HG02870 (cell line): ENCODE measurements around the gene GBX2.

Source experiments
- ATAC-seq: cut with Tn5 transposase; IDR thresholded peaks from one replicate; pipeline ENCODE4 v1.9.1; 2021; ENCODE audit warnings: mild to moderate bottlenecking, moderate library complexity; ENCODE audit not compliant: unreplicated experiment

The GBX2 gene

GRCh38 chr2:236184701-236185100 lies 16.5 kb upstream of the GBX2 start:
- no peak for ATAC-seq

- ATAC-seq: no peak
Observed at GRCh38 chr2:236180831-236181453, 12.8 kb upstream of the GBX2 start.

GRCh38 chr2:236180076-236180816 lies 12.1 kb upstream of the GBX2 start:
- no peak for ATAC-seq

GRCh38 chr2:236179236-236180075 lies 11.3 kb upstream of the GBX2 start:
- ATAC-seq: no peak

GRCh38 chr2:236178890-236179235 lies 10.7 kb upstream of the GBX2 start:
- ATAC-seq: no peak

GRCh38 chr2:236177967-236178889 lies 10.0 kb upstream of the GBX2 start:
- no peak for ATAC-seq

GRCh38 chr2:236177604-236177966 lies 9.4 kb upstream of the GBX2 start:
- no peak for ATAC-seq

GRCh38 chr2:236176951-236177350 lies 8.8 kb upstream of the GBX2 start:
- no peak for ATAC-seq

GRCh38 chr2:236176417-236176816 lies 8.2 kb upstream of the GBX2 start:
- ATAC-seq: no peak

- no peak for ATAC-seq
Observed at GRCh38 chr2:236175548-236176150, 7.5 kb upstream of the GBX2 start.

- no peak for ATAC-seq
Observed at GRCh38 chr2:236173729-236174607, 5.8 kb upstream of the GBX2 start.

GRCh38 chr2:236173036-236173728 lies 5.0 kb upstream of the GBX2 start:
- ATAC-seq: no peak

- ATAC-seq: no peak
Observed at GRCh38 chr2:236172255-236173035, 4.3 kb upstream of the GBX2 start.

GRCh38 chr2:236171680-236172254 lies 3.6 kb upstream of the GBX2 start:
- ATAC-seq: no peak

GRCh38 chr2:236171181-236171679 lies 3.0 kb upstream of the GBX2 start:
- no peak for ATAC-seq

GRCh38 chr2:236170590-236171165 lies 2.5 kb upstream of the GBX2 start:
- no peak for ATAC-seq
